ENCODE results near the gene CELA2B. TPM values are rescaled to one million over a fixed set of nuclear protein-coding genes. Genes with fewer than 3 reads are reported as not detected.

CELA2B gene
- total and polyA plus RNA-seq, 2 of the 8 experiments (the other 6 are each of a cell fraction or from before 2014, with no cell fraction given) = not detected

GRCh38 chr1:15524283-15525049 is 48.6 kb downstream of the CELA2B start:
- peak overlapping the region; percentile 98 for H4K91ac ChIP-seq (replicated peaks; ENCODE audit: insufficient read length, low read length)
- peak overlapping the region; percentile 100 for H4K5ac ChIP-seq (ENCODE audit: insufficient read length, low read depth, low read length)
- H3K4me1 ChIP-seq (replicated peaks in 1 of 4; ENCODE audit: control insufficient read depth in 3 of 4, insufficient read depth in 4 of 4, low read length in 3 of 4) = peaks cover 0 to 8% (median 5%) of the 10 kb centered on the region in 4 experiments; a peak in 4 of 7 replicates
- peak overlapping the region; percentile 99 for H3K18ac ChIP-seq (ENCODE audit: extremely low read depth, low read length)
- POLR2A ChIA-PET (ENCODE audit: partially characterized antibody) = interaction anchor here (0.7 to 1.1 kb wide), 3 partner anchors 10 to 16 kb away, joined by 3 to 7 read pairs (median 5); no protein-coding TSS in a partner anchor
- peak overlapping the region; percentile 99 for H2BK5ac ChIP-seq (ENCODE audit: low read depth, low read length)
- no peak overlapping the region for H3K23ac ChIP-seq (ENCODE audit: insufficient read length)
- no peak overlapping the region; the same call in 1 of the 2 replicates for H2AFZ ChIP-seq (ENCODE audit: low read length)
- H3K4ac ChIP-seq (replicated peaks; ENCODE audit: insufficient read length, low read depth, low read length) = no peak overlapping the region
- no peak overlapping the region for H2BK20ac ChIP-seq (ENCODE audit: low read length)
- H3K9me3 ChIP-seq (ENCODE audit: insufficient read depth in 2 of 2, low read depth in 1 of 2, low read length in 1 of 2) = no peaks in the 10 kb centered on the region
- peaks cover 0 to 3% of the 10 kb centered on the region in 2 experiments for H4K20me1 ChIP-seq (replicated peaks in 1 of 2; ENCODE audit: control insufficient read depth in 1 of 2, insufficient read depth in 2 of 2, low read length in 2 of 2)
- peak overlapping the region; percentile 82; the same call in 1 of the 2 replicates for H4K8ac ChIP-seq (ENCODE audit: extremely low read depth, insufficient read depth, low read length)
- no peak overlapping the region for H2AK5ac ChIP-seq (ENCODE audit: low read depth, low read length)
- peak overlapping the region; percentile 81 for H2BK120ac ChIP-seq (replicated peaks; ENCODE audit: low read depth, low read length)
- WGBS, 2 experiments (ENCODE audit: extremely low coverage in 1 of 2, insufficient coverage in 1 of 2, insufficient read length in 1 of 2, insufficient replicate concordance in 2 of 2, low coverage in 1 of 2, low lambda C conversion rate in 2 of 2, missing lambda C conversion rate in 1 of 2) = 0% methylated on average over 3 of the region's 88 CpGs; no CpG with 5 or more reads in 1 of the 2 experiments
- FAIRE-seq = no peak
- peak overlapping the region; percentile 58 to 86 (median 72); a peak in 7 of 8 replicates for H3K4me3 ChIP-seq (ENCODE audit: extremely low read depth in 1 of 4, insufficient read depth in 2 of 4, low read depth in 3 of 4, low read length in 4 of 4)
- peak; percentile 96 to 100 for DNase-seq (ENCODE audit: low read depth in 1 of 2, low spot score in 2 of 2)
- H3K14ac ChIP-seq (ENCODE audit: insufficient read length) = no peak overlapping the region
- H3K9ac ChIP-seq (replicated peaks in 1 of 4; ENCODE audit: extremely low read depth in 1 of 4, low read depth in 3 of 4, low read length in 3 of 4) = peak overlapping the region; percentile 66 to 89 (median 81)
- H3K4me2 ChIP-seq (ENCODE audit: insufficient read depth in 1 of 2, low read depth in 2 of 2, low read length in 2 of 2) = peak overlapping the region; percentile 60 to 73
- H2BK12ac ChIP-seq (ENCODE audit: low read depth, low read length) = peak overlapping the region; percentile 82; the same call in 1 of the 2 replicates
- peak overlapping the region; percentile 90 for H3K56ac ChIP-seq (replicated peaks; ENCODE audit: insufficient read length, low read depth, low read length)
- no peaks in the 10 kb centered on the region for H3K27me3 ChIP-seq (replicated peaks in 1 of 4; ENCODE audit: control insufficient read depth in 3 of 4, extremely low read depth in 1 of 4, insufficient read depth in 3 of 4, low read length in 3 of 4)
- H3K79me1 ChIP-seq (ENCODE audit: low read depth, low read length) = no peaks in the 10 kb centered on the region
- peak overlapping the region; percentile 96; the same call in 1 of the 2 replicates for H3K27ac ChIP-seq (ENCODE audit: low read depth, low read length)
- H3K23me2 ChIP-seq (ENCODE audit: low read depth, low read length) = peaks cover 6% of the 10 kb centered on the region
- H2BK15ac ChIP-seq (ENCODE audit: low read length) = peak overlapping the region; percentile 88; the same call in 1 of the 2 replicates
- CTCF ChIA-PET (ENCODE audit: partially characterized antibody) = no interaction called here
- H3K79me2 ChIP-seq (ENCODE audit: control insufficient read depth in 1 of 2, insufficient read depth in 2 of 2, low read length in 2 of 2) = peaks cover 0 to 33% of the 10 kb centered on the region in 2 experiments; a peak in 2 of 4 replicates
- 0 out of 8 replicates have a peak, but pooled peaks cover 0 to 2% (median 0%) of the 10 kb centered on the region in 4 experiments for H3K36me3 ChIP-seq (ENCODE audit: control insufficient read depth in 2 of 4, insufficient read depth in 4 of 4, low read length in 3 of 4)
- TF ChIP-seq NANOG (IDR thresholded peaks at IDR 0.05; ENCODE audit: insufficient read depth, low read depth, low read length, poor library complexity, severe bottlenecking) (no peak), TAF7 (optimal IDR thresholded peaks at IDR 0.05; ENCODE audit: borderline replicate concordance, low read depth, low read length) (no peak), EP300 (IDR thresholded peaks at IDR 0.05; ENCODE audit: borderline replicate concordance in 1 of 2, low read depth in 2 of 2, low read length in 2 of 2) (peak in 1 of 2 experiments; percentile 23; a peak in 1 of 3 replicates), SP1 (IDR thresholded peaks at IDR 0.05; ENCODE audit: low read depth, low read length) (no peak; the same call in 1 of the 2 replicates), TBP (IDR thresholded peaks at IDR 0.05; ENCODE audit: low read depth, low read length) (no peak), MAX (IDR thresholded peaks at IDR 0.05) (0 out of 2 replicates have a peak, but pooled peaks have one; percentile 34), MAFK (IDR thresholded peaks at IDR 0.05; ENCODE audit: low read depth, low read length) (no peak), CREB1 (IDR thresholded peaks at IDR 0.05) (peak; percentile 88), SIN3A (conservative IDR thresholded peaks at IDR 0.05 in 1 of 2, IDR thresholded peaks at IDR 0.05 in 1 of 2; ENCODE audit: low read depth in 1 of 2, low read length in 2 of 2) (peak in 1 of 2 experiments; percentile 20; a peak in 1 of 4 replicates), RFX5 (IDR thresholded peaks at IDR 0.05; ENCODE audit: borderline replicate concordance, low read depth, low read length) (no peak)

All from H1 (cell line).